HG02588 (cell line): ENCODE results near the gene PMAIP1.

Experiments
- ATAC-seq: cut with Tn5 transposase; IDR thresholded peaks from one replicate; pipeline ENCODE4 v1.9.1; 2021; ENCODE audit warnings: mild to moderate bottlenecking, moderate library complexity; ENCODE audit not compliant: unreplicated experiment

Gene PMAIP1

DNA sequence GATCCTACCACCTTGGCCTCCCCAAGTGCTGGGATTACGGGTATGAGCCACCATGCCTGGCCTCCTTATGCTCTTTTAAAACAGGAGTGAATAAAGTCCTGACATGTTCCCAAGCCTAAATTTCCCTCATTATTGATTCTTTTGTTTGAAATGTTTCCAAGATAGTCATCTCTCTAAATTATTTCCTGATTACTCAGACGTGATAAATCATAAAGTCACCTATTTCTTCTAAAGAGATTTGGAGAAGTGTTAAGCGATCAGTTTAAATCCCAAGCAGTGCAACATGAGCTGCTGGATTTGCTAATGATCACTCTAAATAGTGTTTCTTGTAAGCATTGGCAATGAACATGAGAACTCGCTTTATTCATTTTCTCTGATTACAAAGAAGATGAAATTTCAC is 51.8 kb downstream of the PMAIP1 start:
- no peak for ATAC-seq

DNA sequence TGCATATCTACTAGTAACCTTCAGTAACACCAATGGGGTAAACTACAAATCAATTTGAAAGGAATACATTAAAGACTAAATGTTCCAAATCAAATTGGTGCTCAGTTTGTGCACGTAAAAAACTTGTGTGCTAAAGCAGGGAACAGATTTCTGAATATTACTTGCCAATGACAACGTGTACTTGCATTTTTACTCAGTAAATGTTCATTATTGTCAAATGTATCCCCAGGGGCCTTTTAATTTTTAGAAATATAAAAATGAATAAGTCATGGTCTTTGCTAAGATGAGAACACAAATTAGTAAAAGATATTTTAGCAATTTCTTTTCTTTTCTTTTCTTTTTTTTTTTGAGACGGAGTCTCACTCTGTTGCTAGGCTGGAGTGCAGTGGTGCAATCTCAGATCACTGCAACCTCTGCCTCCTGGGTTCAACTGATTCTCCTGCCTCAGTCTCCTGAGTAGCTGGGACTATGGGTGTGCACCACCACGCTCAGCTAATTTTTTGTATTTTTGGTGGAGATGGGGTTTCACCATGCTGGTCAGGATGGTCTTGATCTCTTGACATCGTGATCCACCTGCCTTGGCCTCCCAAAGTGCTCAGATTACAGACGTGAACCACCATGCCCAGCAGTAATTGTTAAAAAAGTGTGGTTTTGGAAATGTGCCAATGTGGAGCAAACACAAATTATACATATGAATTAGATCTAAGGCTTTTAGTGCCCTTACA is 52.6 kb downstream of the PMAIP1 start:
- no peak for ATAC-seq
